Measurements from ENCODE around the gene SCT.

DNA sequence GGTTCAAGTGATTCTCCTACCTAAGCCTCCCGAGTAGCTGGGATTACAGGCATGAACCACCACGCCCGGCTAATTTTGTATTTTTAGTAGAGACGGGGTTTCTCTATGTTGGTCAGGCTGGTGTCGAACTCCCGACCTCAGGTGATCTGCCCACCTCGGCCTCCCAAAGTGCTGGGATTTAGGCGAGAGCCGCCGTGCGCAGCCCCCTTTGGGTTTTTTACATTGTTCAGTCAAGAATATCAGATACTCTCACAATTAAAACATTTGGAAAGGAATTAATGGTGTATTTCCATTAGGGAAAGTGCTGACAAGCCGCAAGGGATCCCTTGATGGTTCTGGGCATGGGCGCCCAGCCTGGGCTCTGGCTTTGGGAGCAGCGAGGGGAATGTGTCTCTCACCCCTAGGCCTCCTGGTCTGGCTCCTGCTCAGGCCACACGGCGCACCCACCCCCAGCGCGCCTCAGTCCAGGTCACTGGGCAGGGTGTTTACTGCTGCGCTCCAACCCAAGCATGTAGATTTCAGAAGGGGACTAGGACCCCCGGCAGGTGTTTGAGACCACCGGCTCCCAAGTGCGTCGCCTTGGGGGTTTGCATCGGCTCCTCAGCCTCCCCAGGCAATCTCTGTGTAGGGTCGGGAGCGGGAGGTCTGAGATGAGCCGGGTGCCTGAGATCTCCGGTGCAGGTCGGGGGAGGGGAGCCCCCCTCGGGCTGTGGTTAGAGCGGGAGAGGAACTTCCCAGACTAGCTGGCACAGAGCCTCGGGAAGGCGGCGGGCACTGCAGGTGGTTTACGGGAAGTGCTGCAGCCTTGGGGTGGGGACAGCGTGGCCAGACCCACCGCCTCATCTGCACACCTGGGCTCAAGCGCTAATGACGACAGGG, 10.4 kb downstream of the SCT start:
- TF ChIP-seq, protein P1, sequence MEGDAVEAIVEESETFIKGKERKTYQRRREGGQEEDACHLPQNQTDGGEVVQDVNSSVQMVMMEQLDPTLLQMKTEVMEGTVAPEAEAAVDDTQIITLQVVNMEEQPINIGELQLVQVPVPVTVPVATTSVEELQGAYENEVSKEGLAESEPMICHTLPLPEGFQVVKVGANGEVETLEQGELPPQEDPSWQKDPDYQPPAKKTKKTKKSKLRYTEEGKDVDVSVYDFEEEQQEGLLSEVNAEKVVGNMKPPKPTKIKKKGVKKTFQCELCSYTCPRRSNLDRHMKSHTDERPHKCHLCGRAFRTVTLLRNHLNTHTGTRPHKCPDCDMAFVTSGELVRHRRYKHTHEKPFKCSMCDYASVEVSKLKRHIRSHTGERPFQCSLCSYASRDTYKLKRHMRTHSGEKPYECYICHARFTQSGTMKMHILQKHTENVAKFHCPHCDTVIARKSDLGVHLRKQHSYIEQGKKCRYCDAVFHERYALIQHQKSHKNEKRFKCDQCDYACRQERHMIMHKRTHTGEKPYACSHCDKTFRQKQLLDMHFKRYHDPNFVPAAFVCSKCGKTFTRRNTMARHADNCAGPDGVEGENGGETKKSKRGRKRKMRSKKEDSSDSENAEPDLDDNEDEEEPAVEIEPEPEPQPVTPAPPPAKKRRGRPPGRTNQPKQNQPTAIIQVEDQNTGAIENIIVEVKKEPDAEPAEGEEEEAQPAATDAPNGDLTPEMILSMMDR (IDR thresholded peaks at IDR 0.05), result no peak
- TF ChIP-seq POLR2AphosphoS5 (IDR thresholded peaks at IDR 0.05) (no peak), POLR2A (IDR thresholded peaks at IDR 0.05) (no peak), EP300 (IDR thresholded peaks at IDR 0.05) (no peak)

Data from stomach (tissue), 4 donors.